HuH-7.5 (cell line): ENCODE results near the gene CEND1.
A peak's percentile ranks its signal among the peaks of the same experiment; 100 is the strongest.
"Not testable (repeated sequence)": the region's sequence is repeated elsewhere in the genome, so short reads cannot be mapped to it uniquely, and the experiment has no call there.

ENCODE experiments used
- DNase-seq: peaks from one replicate; pipeline ENCODE4 v3.0.0; 2011; ENCODE audit warnings: low spot score

The CEND1 gene

DNA sequence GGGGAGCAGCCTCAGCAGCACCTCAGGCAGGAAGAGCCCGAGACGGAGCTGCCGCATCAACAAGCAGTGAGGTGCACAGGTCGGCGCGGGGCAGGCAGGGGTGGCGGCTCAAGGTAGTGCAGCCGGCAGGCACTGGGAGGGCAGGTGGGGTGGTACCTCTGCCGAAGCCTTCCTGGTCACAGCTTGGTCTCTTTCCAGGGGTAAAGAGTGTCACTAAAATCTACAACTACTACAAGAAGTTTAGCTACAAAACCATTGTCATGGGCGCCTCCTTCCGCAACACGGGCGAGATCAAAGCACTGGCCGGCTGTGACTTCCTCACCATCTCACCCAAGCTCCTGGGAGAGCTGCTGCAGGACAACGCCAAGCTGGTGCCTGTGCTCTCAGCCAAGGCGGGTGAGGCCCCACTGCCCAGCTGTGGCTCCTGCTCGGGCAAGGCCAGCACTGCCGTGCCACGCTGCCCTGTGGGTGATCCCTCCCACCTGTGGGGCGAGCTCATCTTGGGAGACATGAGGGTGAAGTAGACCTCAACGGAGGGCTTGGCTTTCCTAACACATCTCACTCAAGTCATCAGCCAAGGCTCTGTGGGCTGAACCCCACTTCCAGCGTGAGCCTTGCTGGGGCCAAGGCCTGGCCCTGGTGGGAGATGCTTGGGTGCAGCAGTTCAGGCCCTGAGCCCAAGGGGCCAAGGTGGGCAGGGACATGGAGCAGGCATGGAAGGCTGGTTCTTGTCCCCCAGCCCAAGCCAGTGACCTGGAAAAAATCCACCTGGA, 26.2 kb downstream of the CEND1 start:
- no peak for DNase-seq

- no peak for DNase-seq
These were observed 26.8 kb downstream of the CEND1 start for GRCh38 chr11:763073-763463.

- no peak for DNase-seq
These were observed 27.3 kb downstream of the CEND1 start for GRCh38 chr11:762421-763072.

GRCh38 chr11:761526-762108, 28.3 kb downstream of the CEND1 start:
- DNase-seq: no peak

DNA sequence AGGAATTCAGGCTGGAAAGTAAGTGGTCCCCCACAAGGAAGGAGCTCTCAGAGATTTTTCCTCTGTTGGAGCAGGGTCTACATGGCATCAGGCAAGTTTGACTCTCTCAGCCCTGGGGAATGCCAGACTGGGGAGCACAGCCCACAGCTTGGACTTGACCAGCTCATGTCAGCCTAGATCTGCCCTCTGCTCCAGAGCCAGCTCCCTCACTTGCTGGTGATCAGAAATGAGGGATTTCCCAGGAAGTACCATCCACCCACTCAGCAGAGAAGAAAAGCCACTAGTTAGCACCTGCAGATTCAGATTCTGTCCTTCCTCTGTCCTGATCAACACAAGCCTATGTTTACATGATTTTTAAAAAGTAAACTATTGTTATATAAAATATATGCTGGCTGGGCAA, 29.7 kb downstream of the CEND1 start:
- no peak for DNase-seq

GRCh38 chr11:749731-750130, 40.2 kb downstream of the CEND1 start:
- no peak for DNase-seq

DNA sequence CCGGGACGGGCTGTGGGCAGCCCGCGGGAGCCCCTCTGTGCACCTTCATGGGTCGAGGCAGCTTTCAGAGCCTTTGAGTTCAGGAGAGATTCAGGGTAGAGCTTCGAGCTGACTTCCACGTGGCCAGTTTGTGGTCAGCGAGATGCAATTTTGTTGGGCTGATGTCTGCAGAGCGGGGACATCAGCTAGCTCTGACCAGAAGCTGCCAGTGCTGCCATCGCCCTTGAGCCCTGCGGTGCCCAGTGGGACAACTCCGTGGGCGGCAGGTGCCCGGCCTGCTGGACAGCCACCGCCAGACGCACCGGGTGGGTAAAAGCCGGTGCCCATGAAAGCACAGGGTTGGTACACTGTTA, 41.9 kb downstream of the CEND1 start:
- no peak for DNase-seq

- DNase-seq: peak; percentile 84
These were observed 42.5 kb downstream of the CEND1 start, which contains the start of gene TALDO1 for GRCh38 chr11:747158-748006. TSS of gene TALDO1 (plus strand) at chr11:747464. CDS start at chr11:747482, 18 bp downstream.

DNA sequence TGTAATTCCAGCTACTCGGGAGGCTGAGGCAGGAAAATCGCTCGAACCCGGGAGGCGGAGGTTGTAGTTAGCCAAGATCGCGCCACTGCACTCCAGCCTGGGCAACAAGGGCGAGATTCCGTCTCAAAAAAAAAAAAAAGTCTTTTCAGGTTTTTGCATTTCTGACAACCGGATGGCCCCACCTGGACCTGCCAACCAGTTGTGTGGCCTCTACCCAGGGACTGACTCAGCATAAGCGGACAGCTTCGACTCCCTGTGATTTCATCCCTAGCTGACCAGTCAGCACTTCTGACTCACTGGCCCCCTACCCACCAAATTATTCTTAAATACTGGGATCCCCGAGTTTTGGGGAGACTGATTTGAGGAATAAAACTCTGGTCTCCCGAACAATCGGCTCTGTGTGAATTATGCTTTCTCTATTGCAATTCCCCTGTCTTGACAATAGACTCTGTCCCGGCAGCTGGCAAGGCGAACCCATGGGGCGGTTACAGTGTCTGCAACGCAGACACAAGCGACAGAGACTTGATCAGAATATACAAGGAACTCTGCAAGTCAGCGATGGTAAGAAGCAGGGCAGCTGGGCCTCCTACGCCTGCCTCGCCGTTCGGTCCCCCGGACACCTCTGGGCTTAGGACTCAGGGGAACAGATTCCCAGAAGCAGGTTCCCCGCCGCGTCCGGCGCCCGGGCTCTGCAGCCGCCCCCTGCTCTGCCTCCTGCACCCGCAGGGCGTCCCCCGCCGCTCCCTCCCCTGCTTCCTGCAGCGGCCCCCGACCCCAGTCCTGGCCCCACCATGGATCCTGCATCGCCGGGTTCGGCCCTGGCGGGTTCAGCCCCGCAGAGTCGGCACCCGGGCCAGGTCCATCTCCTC, 43.4 kb downstream of the CEND1 start:
- no peak for DNase-seq

DNA sequence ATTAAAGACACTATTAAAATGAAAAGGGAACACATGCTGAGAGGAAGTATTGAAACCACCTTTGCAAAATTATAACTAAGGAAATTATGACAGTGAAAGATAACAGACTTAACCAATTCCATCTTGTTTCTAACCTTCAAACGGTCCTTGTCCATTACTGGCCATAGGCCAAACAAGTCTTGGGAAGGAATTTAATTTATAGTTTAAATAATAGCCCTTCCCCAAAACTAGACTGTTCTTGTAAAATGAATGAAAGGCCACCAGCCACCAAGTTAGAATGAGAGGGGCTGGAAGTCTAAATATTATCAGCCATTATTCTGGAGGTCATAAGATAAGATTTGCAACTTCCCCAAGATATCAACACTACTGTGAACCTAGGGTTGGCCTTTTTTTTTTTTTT, 44.5 kb downstream of the CEND1 start:
- DNase-seq: no peak

DNA sequence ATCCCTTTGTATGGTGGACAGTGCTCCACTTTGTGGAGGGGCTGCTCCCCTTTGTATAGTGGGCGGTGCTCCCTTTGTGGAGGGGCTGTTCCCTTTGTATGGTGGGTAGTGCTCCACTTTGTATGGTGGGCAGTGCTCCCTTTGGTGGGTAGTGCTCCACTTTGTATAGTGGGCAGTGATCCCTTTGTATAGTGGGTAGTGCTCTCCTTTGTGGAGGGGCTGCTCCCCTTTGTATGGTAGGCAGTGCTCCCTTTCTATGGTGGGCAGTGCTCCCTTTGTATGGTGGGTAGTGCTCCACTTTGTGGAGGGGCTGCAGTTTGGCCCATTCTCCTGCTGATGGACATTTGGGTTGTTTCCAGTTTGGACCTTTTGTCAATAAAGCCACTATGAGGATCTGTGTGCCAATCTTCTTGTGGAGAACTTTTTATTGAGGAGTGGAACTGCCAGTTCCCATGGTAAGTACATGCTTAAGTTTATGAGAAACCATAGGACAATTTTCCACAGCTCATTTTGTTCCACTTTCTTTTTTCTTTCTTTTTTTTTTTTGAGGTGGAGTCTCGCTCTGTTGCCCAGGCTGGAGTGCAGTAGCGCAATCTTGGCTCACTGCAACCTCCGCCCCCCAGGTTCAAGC, 47.2 kb downstream of the CEND1 start:
- no peak for DNase-seq

DNA sequence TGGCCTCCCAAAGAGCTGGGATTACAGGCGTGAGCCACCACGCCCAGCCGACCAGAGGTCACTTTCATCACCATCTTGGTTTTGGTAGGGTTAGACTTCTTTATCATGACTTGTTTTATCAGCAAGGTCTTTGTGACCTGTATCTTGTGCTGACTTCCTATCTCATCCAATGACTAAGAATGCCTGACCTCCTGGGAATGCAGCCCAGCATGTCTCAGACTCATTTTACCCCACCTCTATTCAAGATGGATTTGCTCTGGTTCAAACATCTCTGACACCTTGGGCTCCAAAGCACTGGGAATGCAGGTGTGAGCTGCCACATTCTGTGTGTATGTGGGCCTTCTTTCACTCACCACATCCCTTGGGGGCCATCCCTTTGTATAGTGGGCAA, 47.7 kb downstream of the CEND1 start:
- no peak for DNase-seq

GRCh38 chr11:737899-738298, 52.0 kb downstream of the CEND1 start:
- DNase-seq: not testable (repeated sequence)

GRCh38 chr11:737366-737765, 52.5 kb downstream of the CEND1 start:
- DNase-seq: no peak
